NCI-H524 treated with DMSO at 0.1 percent for 48 hours (cell line): ENCODE measurements around the gene WDR91.
"Not testable (repeated sequence)": the region's sequence is repeated elsewhere in the genome, so short reads cannot be mapped to it uniquely, and the experiment has no call there.

Experiments
- DNase-seq: peaks from one replicate; lab custom pipeline; 2025; lab: John Stamatoyannopoulos, UW

The WDR91 gene

GRCh38 chr7:135233570-135233969, 22.2 kb upstream of the WDR91 start, which contains the start of gene STRA8:
Gene STRA8 (plus strand): TSS chr7:135233838. CDS start chr7:135240525, 6,687 bp downstream.
- DNase-seq = no peak

GRCh38 chr7:135232720-135233119, 21.4 kb upstream of the WDR91 start:
- no peak for DNase-seq

- DNase-seq = no peak
These were observed 20.8 kb upstream of the WDR91 start for GRCh38 chr7:135232087-135232486.

GRCh38 chr7:135231686-135232085, 20.4 kb upstream of the WDR91 start:
- DNase-seq = no peak

GRCh38 chr7:135224027-135224426, 12.7 kb upstream of the WDR91 start:
- no peak for DNase-seq

GRCh38 chr7:135217645-135218509, 6.6 kb upstream of the WDR91 start:
- DNase-seq = no peak

GRCh38 chr7:135215698-135216097, 4.4 kb upstream of the WDR91 start:
- no peak for DNase-seq

GRCh38 chr7:135215180-135215579, 3.9 kb upstream of the WDR91 start:
- no peak for DNase-seq

GRCh38 chr7:135213831-135214230, 2.5 kb upstream of the WDR91 start:
- DNase-seq = no peak

- DNase-seq = not testable (repeated sequence)
These were observed 790 bp upstream of the WDR91 start for GRCh38 chr7:135211946-135212685.

GRCh38 chr7:135210888-135211178, 493 bp downstream of the WDR91 start:
- no peak for DNase-seq

- no peak for DNase-seq
These were observed 2.0 kb downstream of the WDR91 start for GRCh38 chr7:135209225-135209834.

- DNase-seq = no peak
These were observed 3.1 kb downstream of the WDR91 start for GRCh38 chr7:135208102-135208793.

- no peak for DNase-seq
These were observed 3.8 kb downstream of the WDR91 start for GRCh38 chr7:135207406-135208101.

- no peak for DNase-seq
These were observed 4.4 kb downstream of the WDR91 start for GRCh38 chr7:135206941-135207391.

GRCh38 chr7:135205850-135206249, 5.5 kb downstream of the WDR91 start:
- no peak for DNase-seq

GRCh38 chr7:135204876-135205275, 6.5 kb downstream of the WDR91 start:
- DNase-seq = no peak

- no peak for DNase-seq
These were observed 7.0 kb downstream of the WDR91 start for GRCh38 chr7:135204341-135204749.

- DNase-seq = no peak
These were observed 10.0 kb downstream of the WDR91 start for GRCh38 chr7:135201350-135201749.

- DNase-seq = no peak
These were observed 10.4 kb downstream of the WDR91 start for GRCh38 chr7:135200821-135201331.

GRCh38 chr7:135199439-135199838, 11.9 kb downstream of the WDR91 start:
- no peak for DNase-seq
